ENCODE results near the gene CIROP. TPM values are rescaled to one million over a fixed set of nuclear protein-coding genes. Genes with fewer than 3 reads are reported as not detected.
A peak's percentile ranks its signal among the peaks of the same experiment; 100 is the strongest.

CIROP gene
- total and polyA plus RNA-seq, 10 donors, result not detected

- Histone ChIP-seq H3K9me3 (no peaks in the 10 kb centered on the region), H3K4me3 (no peak overlapping the region), H3K27ac (peak overlapping the region in 4 of 8 donors; percentile 22 to 49 (median 28)), H3K4me1 (peaks cover 27 to 69% (median 48%) of the 10 kb centered on the region in 6 donors), H3K27me3 (replicated peaks in 1 of 7) (no peaks in the 10 kb centered on the region), H3K36me3 (peaks cover 7 to 82% (median 66%) of the 10 kb centered on the region in 6 donors)
- WGBS, 5 donors, result 80 to 89% (median 85%) methylated on average over 13 to 14 of the region's 14 CpGs
- no peak for DNase-seq
- intact Hi-C loops (cut with DNase I; ENCODE audit: low total_unique reads), result no loop called here
- TF ChIP-seq POLR2A (IDR thresholded peaks at IDR 0.05), result no peak
- TF ChIP-seq POLR2AphosphoS5 (IDR thresholded peaks at IDR 0.05), result no peak
- TF ChIP-seq CTCF (IDR thresholded peaks at IDR 0.05 in 8 of 11, conservative IDR thresholded peaks at IDR 0.05 in 3 of 11), result no peak
Measured at GRCh38 chr14:23067847-23068788, 36.7 kb downstream of the CIROP start.

- no peak overlapping the region for H3K27ac ChIP-seq
- H3K4me1 ChIP-seq, result peaks cover 27 to 67% (median 46%) of the 10 kb centered on the region in 6 donors
- TF ChIP-seq CTCF (IDR thresholded peaks at IDR 0.05 in 8 of 11, conservative IDR thresholded peaks at IDR 0.05 in 3 of 11), result no peak
- no peak for TF ChIP-seq POLR2A (IDR thresholded peaks at IDR 0.05)
- H3K4me3 ChIP-seq, result no peak overlapping the region
- 88 to 93% (median 91%) methylated on average over 22 to 23 of the region's 23 CpGs for WGBS, 5 donors
- H3K36me3 ChIP-seq, result peaks cover 8 to 82% (median 66%) of the 10 kb centered on the region in 6 donors
- DNase-seq, result no peak
- no peaks in the 10 kb centered on the region for H3K9me3 ChIP-seq
- H3K27me3 ChIP-seq (replicated peaks in 1 of 7), result no peaks in the 10 kb centered on the region
- intact Hi-C loops (cut with DNase I; ENCODE audit: low total_unique reads), result no loop called here
Measured at GRCh38 chr14:23066855-23067744, 37.7 kb downstream of the CIROP start.

GRCh38 chr14:23066368-23066767 lies 38.4 kb downstream of the CIROP start:
- Histone ChIP-seq H3K27ac (peak overlapping the region in 1 of 8 donors; percentile 7), H3K27me3 (replicated peaks in 1 of 7) (no peaks in the 10 kb centered on the region), H3K9me3 (no peaks in the 10 kb centered on the region), H3K4me3 (no peak overlapping the region), H3K4me1 (peaks cover 19 to 62% (median 41%) of the 10 kb centered on the region in 6 donors), H3K36me3 (peaks cover 8 to 85% (median 74%) of the 10 kb centered on the region in 6 donors)
- 81 to 95% (median 94%) methylated on average over 3 of the region's 3 CpGs for WGBS, 5 donors
- intact Hi-C loops (cut with DNase I; ENCODE audit: low total_unique reads), result no loop called here
- TF ChIP-seq POLR2A (IDR thresholded peaks at IDR 0.05) (no peak), POLR2AphosphoS5 (IDR thresholded peaks at IDR 0.05) (no peak), CTCF (IDR thresholded peaks at IDR 0.05 in 8 of 11, conservative IDR thresholded peaks at IDR 0.05 in 3 of 11) (no peak)
- no peak for DNase-seq
